Loucy (cell line): ENCODE data around the gene CDK3.

Experiments
- CTCF ChIP-seq: fragments of 200-600 bp; sonication (generic); conservative IDR thresholded peaks from 2 replicates; pipeline ENCODE4 v1.5.1; 2014; ENCODE audit warnings: mild to moderate bottlenecking, antibody characterized with exemption, low read length
- EZH2phosphoT487 ChIP-seq: fragments of 200-600 bp; IDR thresholded peaks from 2 replicates; pipeline ENCODE4 v1.6.1; 2018; ENCODE audit warnings: antibody characterized with exemption, mild to moderate bottlenecking, moderate library complexity, borderline replicate concordance

- no peak for TF ChIP-seq CTCF
- no peak for TF ChIP-seq EZH2phosphoT487
Measured at GRCh38 chr17:76038050-76038449, 37.4 kb downstream of the CDK3 start.
